OCI-LY1 (cell line): ENCODE measurements around the gene CCT7.

Experiments
- H2AFZ ChIP-seq: fragments of 200-600 bp; sonication (generic), shearing (Covaris generic); 2 replicates; pipeline ENCODE4 v1.6.0; 2014; ENCODE audit warnings: antibody characterized with exemption, mild to moderate bottlenecking, low read length
- H3F3A ChIP-seq: fragments of 200-600 bp; sonication (generic), shearing (Covaris generic); 2 replicates; pipeline ENCODE4 v1.6.0; 2014; ENCODE audit warnings: mild to moderate bottlenecking, antibody characterized with exemption, low read length, moderate library complexity; ENCODE audit not compliant: insufficient read depth
- H3K27ac ChIP-seq: fragments of 200-600 bp; sonication (generic); 2 replicates; pipeline ENCODE4 v1.5.1; 2014; ENCODE audit warnings: low read length, mixed run types, mild to moderate bottlenecking, low read depth; ENCODE audit not compliant: poor library complexity, severe bottlenecking
- H3K27me3 ChIP-seq: fragments of 200-600 bp; sonication (generic); 2 replicates; pipeline ENCODE4 v1.6.0; 2014; ENCODE audit warnings: antibody characterized with exemption, mild to moderate bottlenecking, low read length, moderate library complexity; ENCODE audit not compliant: insufficient read depth
- H3K36me3 ChIP-seq: fragments of 200-600 bp; sonication (generic); 2 replicates; pipeline ENCODE4 v1.6.1; 2014; ENCODE audit warnings: mild to moderate bottlenecking, antibody characterized with exemption, low read length, moderate library complexity, mixed read lengths; ENCODE audit not compliant: insufficient read depth
- H3K4me1 ChIP-seq: fragments of 200-600 bp; sonication (generic); 2 replicates; pipeline ENCODE4 v1.5.1; 2014; ENCODE audit warnings: mild to moderate bottlenecking, low read length, moderate library complexity; ENCODE audit not compliant: insufficient read depth, severe bottlenecking
- H3K4me2 ChIP-seq: fragments of 200-600 bp; sonication (generic), shearing (Covaris generic); 2 replicates; pipeline ENCODE4 v1.6.1; 2014; ENCODE audit warnings: low read length
- H3K4me3 ChIP-seq: fragments of 200-600 bp; sonication (generic); 2 replicates; pipeline ENCODE4 v1.5.1; 2014; ENCODE audit warnings: low read length, low read depth, mild to moderate bottlenecking, mixed read lengths; ENCODE audit not compliant: poor library complexity, severe bottlenecking
- H3K79me2 ChIP-seq: fragments of 200-600 bp; shearing (Covaris generic); 2 replicates; pipeline ENCODE4 v1.6.1; 2016; ENCODE audit warnings: mixed run types, low read length, mixed read lengths; ENCODE audit not compliant: insufficient read depth
- H3K9ac ChIP-seq: fragments of 200-600 bp; sonication (generic), shearing (Covaris generic); 2 replicates; pipeline ENCODE4 v1.6.1; 2014; ENCODE audit warnings: mild to moderate bottlenecking, low read length, mixed read lengths
- H3K9me2 ChIP-seq: fragments of 200-600 bp; sonication (generic), shearing (Covaris generic); 2 replicates; pipeline ENCODE4 v1.6.1; 2014; ENCODE audit warnings: low read depth, mild to moderate bottlenecking, low read length, mixed read lengths
- H3K9me3 ChIP-seq: fragments of 200-600 bp; shearing (Covaris generic); 2 replicates; pipeline ENCODE4 v1.6.1; 2014; ENCODE audit warnings: low read length, mixed read lengths
- H4K20me1 ChIP-seq: fragments of 200-600 bp; sonication (generic), shearing (Covaris generic); 2 replicates; pipeline ENCODE4 v1.6.0; 2016; ENCODE audit warnings: mild to moderate bottlenecking, low read length; ENCODE audit not compliant: insufficient read depth
- CTCF ChIP-seq: fragments of 200-600 bp; sonication (generic), shearing (Covaris generic); IDR thresholded peaks from 2 replicates; pipeline ENCODE4 v1.5.1; 2017; ENCODE audit warnings: mild to moderate bottlenecking, antibody characterized with exemption, low read length, moderate library complexity, mixed read lengths
- EZH2 ChIP-seq: fragments of 200-600 bp; sonication (generic), shearing (Covaris generic); IDR thresholded peaks from 2 replicates; pipeline ENCODE4 v1.8.0; 2017; ENCODE audit warnings: borderline replicate concordance, mixed run types, mild to moderate bottlenecking, antibody characterized with exemption, low read length, moderate library complexity, mixed read lengths

Gene CCT7

GRCh38 chr2:73246850-73247249 lies 12.7 kb downstream of the CCT7 start:
- H2AFZ ChIP-seq, result no peak overlapping the region
- peaks cover 3% of the 10 kb centered on the region; the same call in 1 of the 2 replicates for H3F3A ChIP-seq
- H4K20me1 ChIP-seq, result no peaks in the 10 kb centered on the region
- no peaks in the 10 kb centered on the region for H3K4me1 ChIP-seq
- H3K4me3 ChIP-seq, result no peak overlapping the region
- no peak for TF ChIP-seq EZH2
- H3K9me2 ChIP-seq, result no peaks in the 10 kb centered on the region
- H3K9me3 ChIP-seq, result no peaks in the 10 kb centered on the region
- H3K36me3 ChIP-seq, result peaks cover 100% of the 10 kb centered on the region
- no peaks in the 10 kb centered on the region for H3K27me3 ChIP-seq
- no peaks in the 10 kb centered on the region for H3K79me2 ChIP-seq
- H3K4me2 ChIP-seq, result no peak overlapping the region
- H3K9ac ChIP-seq, result no peak overlapping the region
- H3K27ac ChIP-seq, result no peak overlapping the region

- H3K27me3 ChIP-seq, result no peaks in the 10 kb centered on the region
- no peak for TF ChIP-seq EZH2
- TF ChIP-seq CTCF, result no peak
- no peak overlapping the region for H2AFZ ChIP-seq
- H3K9me2 ChIP-seq, result no peaks in the 10 kb centered on the region
- H3K4me3 ChIP-seq, result no peak overlapping the region
- peaks cover 99% of the 10 kb centered on the region for H3K36me3 ChIP-seq
- no peak overlapping the region for H3K27ac ChIP-seq
- no peak overlapping the region for H3K4me2 ChIP-seq
- no peaks in the 10 kb centered on the region for H3K79me2 ChIP-seq
- peaks cover 7% of the 10 kb centered on the region for H3F3A ChIP-seq
- no peaks in the 10 kb centered on the region for H3K9me3 ChIP-seq
- H3K9ac ChIP-seq, result no peak overlapping the region
- H3K4me1 ChIP-seq, result no peaks in the 10 kb centered on the region
- no peaks in the 10 kb centered on the region for H4K20me1 ChIP-seq
These were observed 15.5 kb downstream of the CCT7 start for GRCh38 chr2:73249636-73250035.

GRCh38 chr2:73250872-73251846 lies 17.1 kb downstream of the CCT7 start:
- Histone ChIP-seq H3F3A (peaks cover 7% of the 10 kb centered on the region), H3K27me3 (no peaks in the 10 kb centered on the region), H3K4me1 (no peaks in the 10 kb centered on the region), H3K9ac (no peak overlapping the region), H3K79me2 (no peaks in the 10 kb centered on the region), H3K9me3 (no peaks in the 10 kb centered on the region), H3K4me3 (no peak overlapping the region), H3K27ac (no peak overlapping the region), H3K36me3 (peaks cover 99% of the 10 kb centered on the region), H2AFZ (no peak overlapping the region), H3K4me2 (no peak overlapping the region), H4K20me1 (no peaks in the 10 kb centered on the region), H3K9me2 (no peaks in the 10 kb centered on the region)
- TF ChIP-seq CTCF, result no peak
- TF ChIP-seq EZH2, result no peak
